Upper lobe of right lung (tissue), 1 donor: Measurements from ENCODE around the gene AEBP2. TPM values are rescaled to one million over a fixed set of nuclear protein-coding genes. Genes with fewer than 3 reads are reported as not detected.
"Not testable (repeated sequence)": the region's sequence is repeated elsewhere in the genome, so short reads cannot be mapped to it uniquely, and the experiment has no call there.

Experiments used
- ATAC-seq: fragments of 200-7000 bp; cut with Tn5 transposase; one replicate; pipeline ENCODE4 v1.9.1; 2020; ENCODE audit warnings: mild to moderate bottlenecking, moderate library complexity
- DNase-seq: peaks from one replicate; pipeline ENCODE4 v3.0.0-alpha.2; 2020
- H3K27ac ChIP-seq: fragments of 200-600 bp; one replicate; pipeline ENCODE4 v1.8.0; 2022
- H3K27me3 ChIP-seq: fragments of 200-600 bp; one replicate; pipeline ENCODE4 v1.8.0; 2022; ENCODE audit warnings: mild to moderate bottlenecking
- H3K36me3 ChIP-seq: fragments of 200-600 bp; one replicate; pipeline ENCODE4 v1.8.0; 2022
- H3K4me1 ChIP-seq: fragments of 200-600 bp; one replicate; pipeline ENCODE4 v1.8.0; 2022
- H3K4me3 ChIP-seq: fragments of 200-600 bp; one replicate; pipeline ENCODE4 v1.8.0; 2022; ENCODE audit warnings: mild to moderate bottlenecking
- H3K9me3 ChIP-seq: fragments of 200-600 bp; one replicate; pipeline ENCODE4 v1.8.0; 2022
- CTCF ChIP-seq: fragments of 200-600 bp; IDR thresholded peaks from one replicate; pipeline ENCODE4 v1.8.0; 2022; ENCODE audit warnings: antibody characterized with exemption
- intact Hi-C: fragments of 100-400 bp; cut with DNase I; formaldehyde crosslinking; loops from one replicate; pipeline ENCODE4 v1.11.0; 2022
- total RNA-seq: library from RNA; stranded (reverse); fragmentation: NEBNext Ultra II Directional; extraction: Animal tissue kit (Norgen Biotek cat#: 25700); gene quantifications from one replicate; pipeline ENCODE4 v1.2.1, GENCODE V29; 2021
- donor health status: DM: no; HTN: yes; CAD: no; lungs with severe emphysema.

AEBP2 gene
- total RNA-seq, 1 donor from 2014 or later = 40.1 TPM

GRCh38 chr12:19545301-19545700 is 106.0 kb downstream of the AEBP2 start:
- Histone ChIP-seq H3K4me1 (peaks cover 12% of the 10 kb centered on the region), H3K4me3 (no peak overlapping the region), H3K9me3 (no peaks in the 10 kb centered on the region), H3K27ac (no peak overlapping the region), H3K36me3 (no peaks in the 10 kb centered on the region), H3K27me3 (no peaks in the 10 kb centered on the region)
- DNase-seq = no peak
- ATAC-seq = no peak
- no peak for TF ChIP-seq CTCF
- intact Hi-C loops = no loop called here

- Histone ChIP-seq H3K36me3 (no peaks in the 10 kb centered on the region), H3K27me3 (no peaks in the 10 kb centered on the region), H3K27ac (no peak overlapping the region), H3K4me1 (peaks cover 12% of the 10 kb centered on the region), H3K9me3 (no peaks in the 10 kb centered on the region), H3K4me3 (no peak overlapping the region)
- TF ChIP-seq CTCF = no peak
- intact Hi-C loops = no loop called here
- peak; percentile 47 for ATAC-seq
- no peak for DNase-seq
These were observed 106.7 kb downstream of the AEBP2 start for GRCh38 chr12:19546027-19546426.

GRCh38 chr12:19546611-19547162 is 107.4 kb downstream of the AEBP2 start:
- Histone ChIP-seq H3K27me3 (no peaks in the 10 kb centered on the region), H3K4me1 (peaks cover 12% of the 10 kb centered on the region), H3K27ac (peak overlapping the region; percentile 73), H3K36me3 (no peaks in the 10 kb centered on the region), H3K4me3 (no peak overlapping the region), H3K9me3 (no peaks in the 10 kb centered on the region)
- TF ChIP-seq CTCF = no peak
- intact Hi-C loops = no loop called here
- peak; percentile 12 for ATAC-seq
- DNase-seq = no peak

GRCh38 chr12:19547271-19547671 is 108.0 kb downstream of the AEBP2 start:
- Histone ChIP-seq H3K4me1 (peaks cover 12% of the 10 kb centered on the region), H3K36me3 (no peaks in the 10 kb centered on the region), H3K4me3 (no peak overlapping the region), H3K27ac (peak overlapping the region; percentile 73), H3K9me3 (no peaks in the 10 kb centered on the region), H3K27me3 (no peaks in the 10 kb centered on the region)
- no peak for DNase-seq
- no peak for TF ChIP-seq CTCF
- intact Hi-C loops = no loop called here
- peak; percentile 29 for ATAC-seq

GRCh38 chr12:19548834-19549233 is 109.5 kb downstream of the AEBP2 start:
- Histone ChIP-seq H3K36me3 (no peaks in the 10 kb centered on the region), H3K4me1 (peaks cover 12% of the 10 kb centered on the region), H3K27ac (no peak overlapping the region), H3K4me3 (no peak overlapping the region), H3K9me3 (no peaks in the 10 kb centered on the region), H3K27me3 (no peaks in the 10 kb centered on the region)
- no peak for ATAC-seq
- intact Hi-C loops = no loop called here
- TF ChIP-seq CTCF = no peak
- no peak for DNase-seq

DNA sequence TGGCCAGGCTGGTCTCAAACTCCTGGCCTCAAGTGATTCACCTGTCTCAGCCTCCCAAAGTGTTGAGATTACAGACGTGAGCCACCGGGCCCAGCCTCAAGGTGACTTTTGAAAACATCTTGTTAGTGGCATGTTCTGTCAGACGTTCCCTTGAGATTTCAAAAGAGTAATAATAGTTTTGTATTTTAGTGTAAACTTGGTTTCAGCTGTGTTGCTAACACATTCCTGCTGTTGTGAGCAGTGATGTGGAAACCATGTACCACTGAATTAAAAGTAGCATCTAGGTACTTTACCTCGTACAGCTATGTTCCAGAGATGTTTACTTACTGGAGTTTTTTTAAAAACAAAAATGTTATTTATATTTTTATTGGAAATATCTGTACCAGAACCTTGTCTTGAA is 111.3 kb downstream of the AEBP2 start:
- ATAC-seq = no peak
- Histone ChIP-seq H3K9me3 (no peaks in the 10 kb centered on the region), H3K36me3 (no peaks in the 10 kb centered on the region), H3K4me3 (no peak overlapping the region), H3K27ac (no peak overlapping the region), H3K4me1 (peaks cover 12% of the 10 kb centered on the region), H3K27me3 (no peaks in the 10 kb centered on the region)
- TF ChIP-seq CTCF = no peak
- no peak for DNase-seq
- intact Hi-C loops = no loop called here

DNA sequence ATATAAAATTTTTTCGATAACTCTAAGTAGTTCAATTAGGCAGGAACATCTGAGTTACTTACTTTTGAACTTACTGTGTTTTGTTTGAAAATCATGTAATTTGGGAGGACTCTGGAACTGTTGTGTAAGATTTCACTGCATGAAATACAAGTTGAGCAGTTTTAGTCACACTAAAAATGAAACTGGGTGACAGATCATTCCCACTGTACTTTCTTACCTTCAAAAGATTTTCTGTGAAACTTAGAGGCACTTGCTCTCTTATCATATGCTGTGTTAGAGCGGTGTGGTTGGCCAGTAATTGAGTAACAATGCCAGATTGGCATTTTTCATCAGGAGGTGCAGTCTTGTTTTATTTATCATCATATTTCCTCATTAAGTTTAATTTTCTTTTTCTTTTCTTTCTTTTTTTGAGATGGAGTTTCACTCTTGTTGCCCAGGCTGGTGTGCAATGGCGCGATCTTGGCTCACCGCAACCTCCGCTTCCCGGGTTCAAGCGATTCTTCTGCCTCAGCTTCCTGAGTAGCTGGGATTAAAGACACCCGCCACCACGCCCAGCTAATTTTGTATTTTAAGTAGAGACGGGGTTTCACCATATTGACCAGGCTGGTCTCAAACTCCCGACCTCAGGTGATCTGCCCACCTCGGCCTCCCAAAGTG is 113.3 kb downstream of the AEBP2 start:
- ATAC-seq, DNase-seq, H3K36me3 ChIP-seq, intact Hi-C loops, H3K27me3 ChIP-seq, H3K9me3 ChIP-seq, H3K4me1 ChIP-seq, H3K4me3 ChIP-seq: not testable (repeated sequence)
- H3K27ac ChIP-seq = peak overlapping the region; percentile 2
